GM12878 (cell line): ENCODE measurements around the gene FAXC. TPM values are rescaled to one million over a fixed set of nuclear protein-coding genes. Genes with fewer than 3 reads are reported as not detected.

Experiments used
- ATAC-seq: fragments of 200-7000 bp; cut with Tn5 transposase; 3 replicates; pipeline ENCODE4 v1.9.1; 2020; ENCODE audit warnings: mild to moderate bottlenecking, moderate library complexity
- BruUV-seq: library from RNA; stranded (reverse); fragments of 400-500 nt; replicated peaks from 2 replicates; lab custom pipeline; 2021; lab: Mats Ljungman, UMichigan
- CTCF ChIA-PET: fragments of 300-600 bp; sonication (Branson Sonifier 250); formaldehyde crosslinking; extraction: SDS; loops from one replicate; lab custom pipeline; 2021; ENCODE audit warnings: inconsistent platforms; lab: Yijun Ruan, JAX
- POLR2A ChIA-PET: fragments of 350-600 bp; formaldehyde crosslinking; extraction: SDS; loops from one replicate; lab custom pipeline; 2021; ENCODE audit warnings: inconsistent platforms; lab: Charles Lee
- RAD21 ChIA-PET: fragments of 300-600 bp; sonication (Branson Sonifier 250); formaldehyde crosslinking; loops from one replicate; lab custom pipeline; 2023; ENCODE audit warnings: antibody characterized with exemption; ENCODE audit not compliant: unreplicated experiment; lab: Charles Lee
- SMC1A ChIA-PET: fragments of 300-600 bp; sonication (Branson Sonifier 250); formaldehyde crosslinking; loops from one replicate; lab custom pipeline; 2023; ENCODE audit not compliant: unreplicated experiment, uncharacterized antibody; lab: Charles Lee
- DNase-seq: peaks from one replicate; pipeline ENCODE4 v3.0.0-alpha.2; 2011; ENCODE audit warnings: low read depth, low spot score
- FAIRE-seq: peaks from 3 replicates; lab custom pipeline; 2011; peaks lifted over from hg19 to GRCh38; lab: Jason Lieb, UNC
- H2AFZ ChIP-seq: 2 replicates; pipeline ENCODE4 v1.6.0; 2011; ENCODE audit warnings: low read depth, low read length, control low read depth; ENCODE audit not compliant: control insufficient read depth
- H3K27ac ChIP-seq: 2 replicates; pipeline ENCODE4 v1.5.1; 2011; ENCODE audit warnings: control low read depth; ENCODE audit not compliant: control insufficient read depth, insufficient read depth
- H3K27me3 ChIP-seq, 2 experiments: replicated peaks in 1 of 2; 2 replicates each; pipeline versions ENCODE4 v1.6.0 to v1.6.1; 2011; ENCODE audit warnings: low read length in 1 of 2; ENCODE audit not compliant: control insufficient read depth in 2 of 2, insufficient read depth in 2 of 2
- H3K36me3 ChIP-seq, 2 experiments: 2 replicates each; pipeline ENCODE4 v1.5.1; 2011; ENCODE audit warnings: low read length in 1 of 2; ENCODE audit not compliant: control insufficient read depth in 2 of 2, insufficient read depth in 2 of 2
- H3K4me1 ChIP-seq: 2 replicates; pipeline ENCODE4 v1.6.1; 2011; ENCODE audit warnings: mild to moderate bottlenecking, low read length, moderate library complexity, mixed read lengths; ENCODE audit not compliant: control insufficient read depth, insufficient read depth
- H3K4me2 ChIP-seq: 2 replicates; pipeline ENCODE4 v1.6.0; 2011; ENCODE audit warnings: control low read depth; ENCODE audit not compliant: control insufficient read depth, insufficient read depth
- H3K4me3 ChIP-seq: fragments of 200-600 bp; sonication (generic); 2 replicates; pipeline ENCODE4 v1.5.1; 2016
- H3K79me2 ChIP-seq: 2 replicates; pipeline ENCODE4 v1.6.0; 2011; ENCODE audit warnings: low read length; ENCODE audit not compliant: control insufficient read depth, insufficient read depth
- H3K9ac ChIP-seq: 2 replicates; pipeline ENCODE4 v1.8.0; 2011; ENCODE audit warnings: low read length, control low read depth, mixed read lengths; ENCODE audit not compliant: control insufficient read depth, insufficient read depth
- H3K9me3 ChIP-seq: replicated peaks from 3 replicates; pipeline ENCODE4 v1.5.1; 2011; ENCODE audit warnings: mild to moderate bottlenecking, low read length; ENCODE audit not compliant: control insufficient read depth, insufficient read depth
- H4K20me1 ChIP-seq: 2 replicates; pipeline ENCODE4 v1.6.0; 2011; ENCODE audit not compliant: control insufficient read depth, insufficient read depth
- CBFB ChIP-seq: IDR thresholded peaks from 2 replicates; pipeline ENCODE4 v1.6.1; 2016; ENCODE audit warnings: antibody characterized with exemption, low read depth
- CEBPB ChIP-seq, 2 experiments: fragments of 150-350 bp in 1 of 2; IDR thresholded peaks; 2 replicates each; pipeline ENCODE4 v1.6.1; 2012 to 2014; ENCODE audit warnings: low read depth in 2 of 2, low read length in 2 of 2, borderline replicate concordance in 1 of 2, inconsistent platforms in 1 of 2
- GABPA ChIP-seq: IDR thresholded peaks from 2 replicates; pipeline ENCODE4 v1.6.1; 2014; ENCODE audit warnings: antibody characterized with exemption, low read depth, mild to moderate bottlenecking, inconsistent platforms
- MYC ChIP-seq: IDR thresholded peaks from 2 replicates; pipeline ENCODE4 v1.6.1; 2011; ENCODE audit warnings: mild to moderate bottlenecking, low read length, moderate library complexity, inconsistent platforms; ENCODE audit not compliant: insufficient read depth, insufficient replicate concordance, insufficient read length, severe bottlenecking
- PAX8 ChIP-seq: fragments of 450-650 bp; IDR thresholded peaks from 2 replicates; pipeline ENCODE4 v1.6.1; 2017; ENCODE audit warnings: mild to moderate bottlenecking, moderate library complexity
- POLR2AphosphoS5 ChIP-seq: IDR thresholded peaks from 2 replicates; pipeline ENCODE4 v1.6.1; 2011; ENCODE audit warnings: mild to moderate bottlenecking, low read length, inconsistent platforms
- WGBS: methylation state at CpG from one replicate; pipeline ENCODE4 v1.1.6; 2016; ENCODE audit warnings: low lambda C conversion rate; ENCODE audit not compliant: insufficient replicate concordance, insufficient coverage; ENCODE audit errors: missing lambda C conversion rate; 5-methylcytosine and 5-hydroxymethylcytosine counted together
- in situ Hi-C: fragments of 300-500 bp; cut with MboI; formaldehyde crosslinking; loops from 9 replicates; pipeline ENCODE4 v1.14.3; 2018; ENCODE audit warnings: mixed read lengths
- intact Hi-C: fragments of 100-400 bp; cut with micrococcal nuclease; formaldehyde crosslinking; loops from one replicate; pipeline ENCODE4 v1.14.2; 2022; ENCODE audit not compliant: unreplicated experiment
- polyA plus RNA-seq, 11 experiments: library from polyadenylated mRNA; depleted of rRNA in 4 of 11; unstranded in 6 of 11; stranded (reverse) in 5 of 11; fragments of >200 nt; fragmentation: Nextera tagmentation in 4 of 11; fragmentation: Illumina TruSeq in 1 of 11; extraction: Ambion mirVana in 4 of 11; extraction: Trizol in 1 of 11; gene quantifications; 1 replicate in 1 of 11; 2 replicates in 10 of 11; pipeline versions ENCODE4 v1.2.1 to v1.2.3, GENCODE V29; 2011 to 2016; ENCODE audit warnings: inconsistent platforms in 2 of 11, missing spikeins in 2 of 11, low read depth in 1 of 11
- total RNA-seq, 4 experiments: library from RNA; depleted of rRNA in 3 of 4; stranded (reverse); fragments of >200 nt in 3 of 4; fragmentation: Illumina TruSeq in 1 of 4; extraction: Trizol in 1 of 4; gene quantifications; 2 replicates each; pipeline versions ENCODE4 v1.2.1 to v1.2.3, GENCODE V29; 2013 to 2021
- TF ChIP-seq, protein P1 (sequence below): fragments of 450-650 bp; IDR thresholded peaks from 2 replicates; pipeline ENCODE4 v1.6.1; 2016; ENCODE audit warnings: mild to moderate bottlenecking, moderate library complexity, borderline replicate concordance
- TF ChIP-seq, protein P2 (sequence below): IDR thresholded peaks from 2 replicates; pipeline ENCODE4 v1.6.1; 2011; ENCODE audit warnings: borderline replicate concordance, low read depth, mild to moderate bottlenecking, moderate library complexity, low read length; ENCODE audit not compliant: insufficient read depth, poor library complexity, severe bottlenecking
- TF ChIP-seq, protein P3 (sequence below): IDR thresholded peaks from 2 replicates; pipeline ENCODE4 v1.6.1; 2012; ENCODE audit warnings: low read depth, low read length, improper control_type of control experiment

The FAXC gene
- total and polyA plus RNA-seq, 10 of the 15 experiments (the other 5 are each of a cell fraction or from before 2014, with no cell fraction given), result not detected

DNA sequence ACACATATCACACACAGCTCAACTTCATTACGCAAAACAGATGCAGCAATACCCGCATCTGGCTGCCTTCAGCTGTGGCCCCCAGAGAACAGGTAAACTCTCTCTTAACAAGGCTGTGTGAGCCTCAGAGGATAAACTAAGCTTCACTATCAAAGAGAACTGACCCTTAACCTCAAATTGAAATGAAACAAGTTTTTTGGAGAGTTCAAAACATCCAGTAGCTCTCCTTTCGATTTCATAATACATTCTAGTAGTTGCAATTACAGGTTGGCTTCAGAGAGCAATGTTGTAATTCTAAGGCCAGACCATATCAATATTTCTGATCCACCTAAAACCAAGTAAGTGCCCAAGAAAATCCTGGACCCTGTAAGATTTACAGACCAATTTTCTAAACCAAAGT is 113.5 kb downstream of the FAXC start:
- CTCF ChIA-PET, result interaction anchor here (1.2 kb wide), 1 partner anchor 80 kb away, joined by 3 read pairs; no protein-coding TSS in a partner anchor
- BruUV-seq, result no TSS peak
- Histone ChIP-seq H3K4me3 (no peak overlapping the region), H3K36me3 (no peaks in the 10 kb centered on the region), H3K4me2 (no peak overlapping the region), H3K9me3 (no peaks in the 10 kb centered on the region), H4K20me1 (no peaks in the 10 kb centered on the region), H3K9ac (no peak overlapping the region), H3K4me1 (no peaks in the 10 kb centered on the region), H3K27me3 (peaks cover 0 to 4% of the 10 kb centered on the region in 2 experiments; a peak in 1 of 4 replicates), H3K27ac (no peak overlapping the region), H2AFZ (no peak overlapping the region), H3K79me2 (no peaks in the 10 kb centered on the region)
- in situ Hi-C loops (no loop called here), intact Hi-C loops (no loop called here)
- TF ChIP-seq, protein P1, sequence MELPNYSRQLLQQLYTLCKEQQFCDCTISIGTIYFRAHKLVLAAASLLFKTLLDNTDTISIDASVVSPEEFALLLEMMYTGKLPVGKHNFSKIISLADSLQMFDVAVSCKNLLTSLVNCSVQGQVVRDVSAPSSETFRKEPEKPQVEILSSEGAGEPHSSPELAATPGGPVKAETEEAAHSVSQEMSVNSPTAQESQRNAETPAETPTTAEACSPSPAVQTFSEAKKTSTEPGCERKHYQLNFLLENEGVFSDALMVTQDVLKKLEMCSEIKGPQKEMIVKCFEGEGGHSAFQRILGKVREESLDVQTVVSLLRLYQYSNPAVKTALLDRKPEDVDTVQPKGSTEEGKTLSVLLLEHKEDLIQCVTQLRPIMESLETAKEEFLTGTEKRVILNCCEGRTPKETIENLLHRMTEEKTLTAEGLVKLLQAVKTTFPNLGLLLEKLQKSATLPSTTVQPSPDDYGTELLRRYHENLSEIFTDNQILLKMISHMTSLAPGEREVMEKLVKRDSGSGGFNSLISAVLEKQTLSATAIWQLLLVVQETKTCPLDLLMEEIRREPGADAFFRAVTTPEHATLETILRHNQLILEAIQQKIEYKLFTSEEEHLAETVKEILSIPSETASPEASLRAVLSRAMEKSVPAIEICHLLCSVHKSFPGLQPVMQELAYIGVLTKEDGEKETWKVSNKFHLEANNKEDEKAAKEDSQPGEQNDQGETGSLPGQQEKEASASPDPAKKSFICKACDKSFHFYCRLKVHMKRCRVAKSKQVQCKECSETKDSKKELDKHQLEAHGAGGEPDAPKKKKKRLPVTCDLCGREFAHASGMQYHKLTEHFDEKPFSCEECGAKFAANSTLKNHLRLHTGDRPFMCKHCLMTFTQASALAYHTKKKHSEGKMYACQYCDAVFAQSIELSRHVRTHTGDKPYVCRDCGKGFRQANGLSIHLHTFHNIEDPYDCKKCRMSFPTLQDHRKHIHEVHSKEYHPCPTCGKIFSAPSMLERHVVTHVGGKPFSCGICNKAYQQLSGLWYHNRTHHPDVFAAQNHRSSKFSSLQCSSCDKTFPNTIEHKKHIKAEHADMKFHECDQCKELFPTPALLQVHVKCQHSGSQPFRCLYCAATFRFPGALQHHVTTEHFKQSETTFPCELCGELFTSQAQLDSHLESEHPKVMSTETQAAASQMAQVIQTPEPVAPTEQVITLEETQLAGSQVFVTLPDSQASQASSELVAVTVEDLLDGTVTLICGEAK, result no peak
- TF ChIP-seq POLR2AphosphoS5 (no peak), CBFB (no peak), PAX8 (no peak), GABPA (no peak), MYC (no peak), CEBPB (IDR thresholded peaks at IDR 0.05; ENCODE audit: borderline replicate concordance in 1 of 2, low read depth in 2 of 2, low read length in 2 of 2) (no peak)
- TF ChIP-seq, protein P2, sequence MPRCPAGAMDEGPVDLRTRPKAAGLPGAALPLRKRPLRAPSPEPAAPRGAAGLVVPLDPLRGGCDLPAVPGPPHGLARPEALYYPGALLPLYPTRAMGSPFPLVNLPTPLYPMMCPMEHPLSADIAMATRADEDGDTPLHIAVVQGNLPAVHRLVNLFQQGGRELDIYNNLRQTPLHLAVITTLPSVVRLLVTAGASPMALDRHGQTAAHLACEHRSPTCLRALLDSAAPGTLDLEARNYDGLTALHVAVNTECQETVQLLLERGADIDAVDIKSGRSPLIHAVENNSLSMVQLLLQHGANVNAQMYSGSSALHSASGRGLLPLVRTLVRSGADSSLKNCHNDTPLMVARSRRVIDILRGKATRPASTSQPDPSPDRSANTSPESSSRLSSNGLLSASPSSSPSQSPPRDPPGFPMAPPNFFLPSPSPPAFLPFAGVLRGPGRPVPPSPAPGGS, result no peak
- TF ChIP-seq, protein P3, sequence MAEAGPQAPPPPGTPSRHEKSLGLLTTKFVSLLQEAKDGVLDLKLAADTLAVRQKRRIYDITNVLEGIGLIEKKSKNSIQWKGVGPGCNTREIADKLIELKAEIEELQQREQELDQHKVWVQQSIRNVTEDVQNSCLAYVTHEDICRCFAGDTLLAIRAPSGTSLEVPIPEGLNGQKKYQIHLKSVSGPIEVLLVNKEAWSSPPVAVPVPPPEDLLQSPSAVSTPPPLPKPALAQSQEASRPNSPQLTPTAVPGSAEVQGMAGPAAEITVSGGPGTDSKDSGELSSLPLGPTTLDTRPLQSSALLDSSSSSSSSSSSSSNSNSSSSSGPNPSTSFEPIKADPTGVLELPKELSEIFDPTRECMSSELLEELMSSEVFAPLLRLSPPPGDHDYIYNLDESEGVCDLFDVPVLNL, result no peak
- FAIRE-seq, result no peak
- SMC1A ChIA-PET, result no interaction called here
- RAD21 ChIA-PET, result no interaction called here
- POLR2A ChIA-PET, result no interaction called here
- no peak for ATAC-seq
- WGBS, result 50% methylated on average over 3 of the region's 3 CpGs
- no peak for DNase-seq
